ENCODE measurements around the gene ITGA11.
"Not testable (repeated sequence)": the region's sequence is repeated elsewhere in the genome, so short reads cannot be mapped to it uniquely, and the experiment has no call there.

ITGA11 gene

DNA sequence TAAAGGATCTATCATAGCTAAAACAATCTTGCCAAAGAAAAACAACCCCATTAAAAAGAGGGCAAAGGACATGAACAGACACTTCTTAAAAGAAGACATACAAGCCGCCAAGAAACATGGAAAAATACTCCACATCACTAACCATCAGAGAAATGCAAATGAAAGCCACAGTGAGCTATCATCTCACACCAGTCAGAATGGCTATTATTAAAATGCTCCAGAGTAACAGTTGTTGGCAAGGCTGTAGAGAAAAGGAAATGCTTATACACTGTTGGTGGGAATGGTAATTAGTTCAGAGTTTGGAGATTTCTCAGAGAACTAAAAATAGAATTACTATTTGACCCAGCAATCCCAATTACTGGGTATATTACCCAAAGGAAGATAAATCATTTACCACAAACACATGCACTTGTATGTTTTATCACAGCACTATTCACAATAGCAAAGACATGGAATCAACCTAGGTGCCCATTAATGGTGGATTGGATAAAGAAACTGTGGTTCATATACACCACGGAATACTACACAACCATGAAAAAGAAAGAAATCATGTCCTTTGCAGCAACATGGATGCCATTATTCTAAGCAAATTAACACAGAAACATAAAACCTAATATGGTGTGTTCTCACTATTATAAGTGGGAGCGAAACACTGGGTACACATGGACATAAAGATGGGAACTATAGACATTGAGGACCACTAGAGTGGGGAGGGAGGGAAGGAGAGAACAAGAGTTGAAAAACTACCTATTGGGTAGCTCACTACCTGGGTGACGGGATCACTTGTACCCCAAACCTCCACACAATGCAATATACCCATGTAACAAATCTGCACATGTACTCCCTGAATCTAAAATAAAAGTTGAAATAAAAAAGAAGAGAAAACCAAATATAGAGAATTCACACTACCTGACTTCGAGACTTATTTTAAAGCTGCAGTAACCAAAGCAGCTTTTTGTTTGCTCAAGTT, 32.6 kb downstream of the ITGA11 start:
- H3K9ac ChIP-seq (ENCODE audit: low read depth, low read length) = no peak overlapping the region
- H3K4me3 ChIP-seq (ENCODE audit: low read length) = no peak overlapping the region
- H3K4me1 ChIP-seq (ENCODE audit: insufficient read depth, low read length) = no peaks in the 10 kb centered on the region
- no peak overlapping the region for H3K27ac ChIP-seq (ENCODE audit: low read depth, low read length)
- WGBS = 78% methylated on average over 5 of the region's 5 CpGs
- H3K9me3 ChIP-seq (ENCODE audit: insufficient read depth, low read depth, low read length) = no peaks in the 10 kb centered on the region
- H3K36me3 ChIP-seq (ENCODE audit: insufficient read depth, low read length) = no peaks in the 10 kb centered on the region
- H3K27me3 ChIP-seq (ENCODE audit: insufficient read depth, low read length) = no peaks in the 10 kb centered on the region

- WGBS = no CpG with 5 or more reads among the region's 3 CpGs
- H3K4me1 ChIP-seq (ENCODE audit: insufficient read depth, low read length); H3K4me3 ChIP-seq (ENCODE audit: low read length); H3K27ac ChIP-seq (ENCODE audit: low read depth, low read length); H3K9me3 ChIP-seq (ENCODE audit: insufficient read depth, low read depth, low read length); H3K27me3 ChIP-seq (ENCODE audit: insufficient read depth, low read length); H3K9ac ChIP-seq (ENCODE audit: low read depth, low read length); H3K36me3 ChIP-seq (ENCODE audit: insufficient read depth, low read length): not testable (repeated sequence)
Measured at GRCh38 chr15:68397999-68398398, 34.0 kb downstream of the ITGA11 start.

- Histone ChIP-seq H3K4me3 (ENCODE audit: low read length) (no peak overlapping the region), H3K27ac (ENCODE audit: low read depth, low read length) (no peak overlapping the region), H3K4me1 (ENCODE audit: insufficient read depth, low read length) (no peaks in the 10 kb centered on the region), H3K9ac (ENCODE audit: low read depth, low read length) (no peak overlapping the region), H3K36me3 (ENCODE audit: insufficient read depth, low read length) (no peaks in the 10 kb centered on the region), H3K9me3 (ENCODE audit: insufficient read depth, low read depth, low read length) (no peaks in the 10 kb centered on the region), H3K27me3 (ENCODE audit: insufficient read depth, low read length) (no peaks in the 10 kb centered on the region)
- no CpG with 5 or more reads among the region's 1 CpG for WGBS
Measured at GRCh38 chr15:68396068-68396467, 35.9 kb downstream of the ITGA11 start.

DNA sequence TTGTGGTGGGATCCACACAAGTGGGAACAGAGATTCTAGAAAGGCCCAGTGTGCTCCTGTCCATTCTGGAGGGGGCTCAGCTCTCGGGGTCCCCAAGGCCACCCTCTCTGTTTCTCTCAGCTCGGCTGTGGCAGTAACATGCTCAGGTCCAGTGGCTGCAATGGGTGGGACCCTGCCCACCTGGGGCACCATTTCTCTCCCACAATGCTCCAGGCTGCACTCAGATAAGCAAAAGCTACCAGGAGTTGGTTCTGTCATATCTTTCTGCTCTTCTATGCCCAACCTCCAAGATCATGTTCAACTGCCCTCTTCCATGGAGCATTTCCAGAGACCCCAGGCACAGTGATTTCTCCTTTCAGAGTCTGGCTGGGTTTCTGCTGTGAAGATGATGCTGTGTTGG, 40.8 kb downstream of the ITGA11 start:
- no peaks in the 10 kb centered on the region for H3K9me3 ChIP-seq (ENCODE audit: insufficient read depth, low read depth, low read length)

DNA sequence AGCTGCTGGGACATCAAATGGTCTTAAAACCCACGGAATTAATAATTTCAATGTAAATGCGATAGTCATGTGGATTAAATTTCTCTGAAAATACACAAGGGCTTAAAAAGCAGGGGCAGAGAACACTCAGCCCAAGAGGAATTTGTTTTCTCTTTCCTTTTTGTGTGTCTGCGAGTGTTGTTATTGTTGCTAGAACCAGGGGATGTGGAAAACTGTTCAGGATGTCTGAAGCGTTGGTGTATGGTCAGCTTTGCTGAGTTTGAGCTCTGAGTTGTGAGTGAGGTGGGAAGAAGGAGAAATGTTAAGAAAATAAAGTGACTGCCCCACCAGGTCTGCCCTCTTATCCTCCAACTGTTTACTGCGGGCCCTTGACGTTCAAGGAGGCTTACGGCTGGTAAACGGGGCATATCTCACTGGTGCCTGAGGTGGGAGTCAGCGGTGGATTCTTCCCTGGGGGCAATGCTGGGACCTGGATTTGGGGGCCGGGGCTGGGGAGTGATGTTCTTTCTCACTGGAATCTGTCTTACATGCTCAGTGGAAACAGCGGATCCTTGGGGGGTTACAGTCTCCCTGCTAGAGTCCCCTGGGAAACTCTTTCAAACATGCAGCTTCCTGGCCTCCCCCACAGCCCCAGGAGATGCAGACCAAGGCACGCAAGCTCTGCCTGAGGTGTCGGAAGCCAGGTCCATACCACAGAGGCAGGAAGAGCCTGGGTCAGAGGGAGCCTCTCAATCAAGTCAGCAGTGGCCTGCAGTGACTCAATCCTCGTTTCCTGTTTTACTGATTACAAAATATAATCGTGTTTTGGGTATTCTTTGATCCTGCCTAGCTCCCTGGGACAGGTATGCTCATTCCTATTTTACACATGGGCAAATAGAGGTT, 41.8 kb downstream of the ITGA11 start:
- 84% methylated on average over 15 of the region's 15 CpGs for WGBS
- H3K9ac ChIP-seq (ENCODE audit: low read depth, low read length) = no peak overlapping the region
- H3K27ac ChIP-seq (ENCODE audit: low read depth, low read length) = no peak overlapping the region
- H3K4me1 ChIP-seq (ENCODE audit: insufficient read depth, low read length) = no peaks in the 10 kb centered on the region
- H3K4me3 ChIP-seq (ENCODE audit: low read length) = no peak overlapping the region
- H3K9me3 ChIP-seq (ENCODE audit: insufficient read depth, low read depth, low read length) = no peaks in the 10 kb centered on the region
- H3K27me3 ChIP-seq (ENCODE audit: insufficient read depth, low read length) = no peaks in the 10 kb centered on the region
- no peaks in the 10 kb centered on the region for H3K36me3 ChIP-seq (ENCODE audit: insufficient read depth, low read length)

More for the DNA sequence above, 40.8 kb downstream of the ITGA11 start:
- 91% methylated on average over 2 of the region's 2 CpGs for WGBS
- H3K27ac ChIP-seq (ENCODE audit: low read depth, low read length) = no peak overlapping the region
- H3K9ac ChIP-seq (ENCODE audit: low read depth, low read length) = no peak overlapping the region
- no peak overlapping the region for H3K4me3 ChIP-seq (ENCODE audit: low read length)
- no peaks in the 10 kb centered on the region for H3K36me3 ChIP-seq (ENCODE audit: insufficient read depth, low read length)
- H3K27me3 ChIP-seq (ENCODE audit: insufficient read depth, low read length) = no peaks in the 10 kb centered on the region
- H3K4me1 ChIP-seq (ENCODE audit: insufficient read depth, low read length) = no peaks in the 10 kb centered on the region

GRCh38 chr15:68389041-68389930, 42.7 kb downstream of the ITGA11 start:
- Histone ChIP-seq H3K4me3 (ENCODE audit: low read length) (no peak overlapping the region), H3K9ac (ENCODE audit: low read depth, low read length) (no peak overlapping the region), H3K27ac (ENCODE audit: low read depth, low read length) (no peak overlapping the region), H3K4me1 (ENCODE audit: insufficient read depth, low read length) (no peaks in the 10 kb centered on the region), H3K9me3 (ENCODE audit: insufficient read depth, low read depth, low read length) (no peaks in the 10 kb centered on the region), H3K36me3 (ENCODE audit: insufficient read depth, low read length) (no peaks in the 10 kb centered on the region), H3K27me3 (ENCODE audit: insufficient read depth, low read length) (no peaks in the 10 kb centered on the region)
- 85% methylated on average over 7 of the region's 7 CpGs for whole genome bisulfite sequencing

DNA sequence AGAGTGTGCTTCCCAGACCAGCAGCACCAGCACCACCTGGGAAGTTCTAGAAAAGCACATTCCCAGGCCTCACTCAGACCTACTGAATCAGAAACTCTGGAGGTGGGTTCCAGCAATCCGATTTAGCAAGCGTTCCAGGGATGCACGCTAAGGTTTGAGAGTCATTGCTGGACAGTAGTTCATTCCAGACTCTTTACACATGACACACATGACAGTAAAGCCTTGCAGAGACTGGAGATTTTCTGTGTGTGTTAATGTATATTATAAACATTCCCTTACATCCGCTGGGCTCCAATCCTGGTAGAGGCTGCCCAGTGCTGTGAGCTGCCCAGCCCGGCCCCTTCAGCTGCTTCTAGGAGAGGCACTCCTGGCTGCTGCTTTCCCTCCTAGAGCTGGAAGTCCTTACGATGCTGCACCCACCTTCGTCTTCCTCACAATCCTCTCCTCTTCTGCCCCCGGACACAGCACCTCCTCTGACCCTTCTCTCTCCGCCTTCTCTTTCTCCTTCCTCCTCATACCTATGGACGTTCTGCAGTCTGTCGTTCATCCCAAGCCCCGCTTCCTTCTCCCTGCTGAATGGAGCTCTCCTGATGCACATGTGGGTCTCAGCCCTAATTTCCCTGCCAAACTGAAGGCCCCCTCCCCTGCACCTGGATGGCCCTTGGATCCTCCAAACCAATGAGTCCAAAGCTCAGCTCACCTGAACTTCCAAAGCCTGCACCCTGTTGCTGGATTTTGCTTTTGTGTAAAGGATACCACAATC, 44.4 kb downstream of the ITGA11 start:
- Histone ChIP-seq H3K9ac (ENCODE audit: low read depth, low read length) (no peak overlapping the region), H3K27ac (ENCODE audit: low read depth, low read length) (no peak overlapping the region), H3K9me3 (ENCODE audit: insufficient read depth, low read depth, low read length) (peaks cover 3% of the 10 kb centered on the region; the same call in 1 of the 2 replicates), H3K4me1 (ENCODE audit: insufficient read depth, low read length) (no peaks in the 10 kb centered on the region), H3K27me3 (ENCODE audit: insufficient read depth, low read length) (no peaks in the 10 kb centered on the region), H3K36me3 (ENCODE audit: insufficient read depth, low read length) (no peaks in the 10 kb centered on the region), H3K4me3 (ENCODE audit: low read length) (no peak overlapping the region)
- WGBS = 92% methylated on average over 12 of the region's 12 CpGs

GRCh38 chr15:68386587-68387288, 45.2 kb downstream of the ITGA11 start:
- Histone ChIP-seq H3K4me3 (ENCODE audit: low read length) (no peak overlapping the region), H3K4me1 (ENCODE audit: insufficient read depth, low read length) (no peaks in the 10 kb centered on the region), H3K9ac (ENCODE audit: low read depth, low read length) (no peak overlapping the region), H3K27me3 (ENCODE audit: insufficient read depth, low read length) (no peaks in the 10 kb centered on the region), H3K9me3 (ENCODE audit: insufficient read depth, low read depth, low read length) (peaks cover 3% of the 10 kb centered on the region; the same call in 1 of the 2 replicates), H3K36me3 (ENCODE audit: insufficient read depth, low read length) (no peaks in the 10 kb centered on the region), H3K27ac (ENCODE audit: low read depth, low read length) (no peak overlapping the region)
- WGBS = 90% methylated on average over 6 of the region's 9 CpGs

GRCh38 chr15:68385671-68386586, 46.0 kb downstream of the ITGA11 start:
- Histone ChIP-seq H3K4me3 (ENCODE audit: low read length) (no peak overlapping the region), H3K36me3 (ENCODE audit: insufficient read depth, low read length) (no peaks in the 10 kb centered on the region), H3K9ac (ENCODE audit: low read depth, low read length) (no peak overlapping the region), H3K27me3 (ENCODE audit: insufficient read depth, low read length) (no peaks in the 10 kb centered on the region), H3K9me3 (ENCODE audit: insufficient read depth, low read depth, low read length) (peaks cover 3% of the 10 kb centered on the region; the same call in 1 of the 2 replicates), H3K4me1 (ENCODE audit: insufficient read depth, low read length) (no peaks in the 10 kb centered on the region), H3K27ac (ENCODE audit: low read depth, low read length) (no peak overlapping the region)
- 87% methylated on average over 8 of the region's 8 CpGs for WGBS
